ENCODE data around the gene DGCR2.

DNA sequence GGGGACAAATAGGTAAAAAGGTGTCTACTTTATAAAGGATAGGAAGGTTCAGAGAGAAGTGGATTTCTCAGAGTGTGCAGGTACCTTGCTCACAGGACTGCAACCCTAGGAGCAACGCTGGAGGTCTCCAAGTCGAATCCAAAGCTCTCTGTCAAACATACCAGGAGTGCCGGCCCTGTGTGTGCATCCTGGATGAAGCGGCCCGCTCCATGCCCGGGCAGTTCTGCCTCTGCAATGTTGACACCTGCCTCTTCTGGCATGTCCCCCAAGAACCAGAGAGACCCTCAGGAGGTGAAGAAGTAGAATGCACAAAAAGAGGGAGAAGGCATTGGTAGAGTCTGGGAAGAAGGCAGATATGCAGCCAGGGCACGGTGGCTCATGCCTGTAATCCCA is 5.8 kb upstream of the DGCR2 start:
- TF ChIP-seq CEBPB (IDR thresholded peaks at IDR 0.05; ENCODE audit: low read depth, low read length) (no peak), GTF2F1 (IDR thresholded peaks at IDR 0.05; ENCODE audit: borderline replicate concordance, low read depth, low read length) (no peak), RFX5 (IDR thresholded peaks at IDR 0.05; ENCODE audit: borderline replicate concordance, low read depth, low read length) (no peak), ZNF274 (IDR thresholded peaks at IDR 0.05; ENCODE audit: borderline replicate concordance, extremely low read depth, low read length) (no peak), EZH2 (IDR thresholded peaks at IDR 0.05; ENCODE audit: low read depth, low read length, severe bottlenecking) (no peak), ASH2L (IDR thresholded peaks at IDR 0.05; ENCODE audit: low read length) (no peak), POLR2A (IDR thresholded peaks at IDR 0.05; ENCODE audit: control extremely low read depth in 1 of 2, low read depth in 2 of 2, low read length in 2 of 2) (no peak)
- TF ChIP-seq, protein P1, sequence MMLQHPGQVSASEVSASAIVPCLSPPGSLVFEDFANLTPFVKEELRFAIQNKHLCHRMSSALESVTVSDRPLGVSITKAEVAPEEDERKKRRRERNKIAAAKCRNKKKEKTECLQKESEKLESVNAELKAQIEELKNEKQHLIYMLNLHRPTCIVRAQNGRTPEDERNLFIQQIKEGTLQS (IDR thresholded peaks at IDR 0.05; ENCODE audit: insufficient read depth, low read depth, low read length): no peak
- TF ChIP-seq, protein P2, sequence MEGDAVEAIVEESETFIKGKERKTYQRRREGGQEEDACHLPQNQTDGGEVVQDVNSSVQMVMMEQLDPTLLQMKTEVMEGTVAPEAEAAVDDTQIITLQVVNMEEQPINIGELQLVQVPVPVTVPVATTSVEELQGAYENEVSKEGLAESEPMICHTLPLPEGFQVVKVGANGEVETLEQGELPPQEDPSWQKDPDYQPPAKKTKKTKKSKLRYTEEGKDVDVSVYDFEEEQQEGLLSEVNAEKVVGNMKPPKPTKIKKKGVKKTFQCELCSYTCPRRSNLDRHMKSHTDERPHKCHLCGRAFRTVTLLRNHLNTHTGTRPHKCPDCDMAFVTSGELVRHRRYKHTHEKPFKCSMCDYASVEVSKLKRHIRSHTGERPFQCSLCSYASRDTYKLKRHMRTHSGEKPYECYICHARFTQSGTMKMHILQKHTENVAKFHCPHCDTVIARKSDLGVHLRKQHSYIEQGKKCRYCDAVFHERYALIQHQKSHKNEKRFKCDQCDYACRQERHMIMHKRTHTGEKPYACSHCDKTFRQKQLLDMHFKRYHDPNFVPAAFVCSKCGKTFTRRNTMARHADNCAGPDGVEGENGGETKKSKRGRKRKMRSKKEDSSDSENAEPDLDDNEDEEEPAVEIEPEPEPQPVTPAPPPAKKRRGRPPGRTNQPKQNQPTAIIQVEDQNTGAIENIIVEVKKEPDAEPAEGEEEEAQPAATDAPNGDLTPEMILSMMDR (IDR thresholded peaks at IDR 0.05; ENCODE audit: control extremely low read depth in 1 of 3, insufficient read depth in 1 of 3, low read depth in 1 of 3, low read length in 3 of 3): no peak

Measured in H1 (cell line).